NCI-H1694 (cell line): ENCODE data around the gene CEMIP2.
A peak's percentile ranks its signal among the peaks of the same experiment; 100 is the strongest.
"Not testable (repeated sequence)": the region's sequence is repeated elsewhere in the genome, so short reads cannot be mapped to it uniquely, and the experiment has no call there.

Experiments
- DNase-seq: peaks from one replicate; lab custom pipeline; 2025; lab: John Stamatoyannopoulos, UW

The CEMIP2 gene, protein sequence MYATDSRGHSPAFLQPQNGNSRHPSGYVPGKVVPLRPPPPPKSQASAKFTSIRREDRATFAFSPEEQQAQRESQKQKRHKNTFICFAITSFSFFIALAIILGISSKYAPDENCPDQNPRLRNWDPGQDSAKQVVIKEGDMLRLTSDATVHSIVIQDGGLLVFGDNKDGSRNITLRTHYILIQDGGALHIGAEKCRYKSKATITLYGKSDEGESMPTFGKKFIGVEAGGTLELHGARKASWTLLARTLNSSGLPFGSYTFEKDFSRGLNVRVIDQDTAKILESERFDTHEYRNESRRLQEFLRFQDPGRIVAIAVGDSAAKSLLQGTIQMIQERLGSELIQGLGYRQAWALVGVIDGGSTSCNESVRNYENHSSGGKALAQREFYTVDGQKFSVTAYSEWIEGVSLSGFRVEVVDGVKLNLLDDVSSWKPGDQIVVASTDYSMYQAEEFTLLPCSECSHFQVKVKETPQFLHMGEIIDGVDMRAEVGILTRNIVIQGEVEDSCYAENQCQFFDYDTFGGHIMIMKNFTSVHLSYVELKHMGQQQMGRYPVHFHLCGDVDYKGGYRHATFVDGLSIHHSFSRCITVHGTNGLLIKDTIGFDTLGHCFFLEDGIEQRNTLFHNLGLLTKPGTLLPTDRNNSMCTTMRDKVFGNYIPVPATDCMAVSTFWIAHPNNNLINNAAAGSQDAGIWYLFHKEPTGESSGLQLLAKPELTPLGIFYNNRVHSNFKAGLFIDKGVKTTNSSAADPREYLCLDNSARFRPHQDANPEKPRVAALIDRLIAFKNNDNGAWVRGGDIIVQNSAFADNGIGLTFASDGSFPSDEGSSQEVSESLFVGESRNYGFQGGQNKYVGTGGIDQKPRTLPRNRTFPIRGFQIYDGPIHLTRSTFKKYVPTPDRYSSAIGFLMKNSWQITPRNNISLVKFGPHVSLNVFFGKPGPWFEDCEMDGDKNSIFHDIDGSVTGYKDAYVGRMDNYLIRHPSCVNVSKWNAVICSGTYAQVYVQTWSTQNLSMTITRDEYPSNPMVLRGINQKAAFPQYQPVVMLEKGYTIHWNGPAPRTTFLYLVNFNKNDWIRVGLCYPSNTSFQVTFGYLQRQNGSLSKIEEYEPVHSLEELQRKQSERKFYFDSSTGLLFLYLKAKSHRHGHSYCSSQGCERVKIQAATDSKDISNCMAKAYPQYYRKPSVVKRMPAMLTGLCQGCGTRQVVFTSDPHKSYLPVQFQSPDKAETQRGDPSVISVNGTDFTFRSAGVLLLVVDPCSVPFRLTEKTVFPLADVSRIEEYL (N-terminal part only)

DNA sequence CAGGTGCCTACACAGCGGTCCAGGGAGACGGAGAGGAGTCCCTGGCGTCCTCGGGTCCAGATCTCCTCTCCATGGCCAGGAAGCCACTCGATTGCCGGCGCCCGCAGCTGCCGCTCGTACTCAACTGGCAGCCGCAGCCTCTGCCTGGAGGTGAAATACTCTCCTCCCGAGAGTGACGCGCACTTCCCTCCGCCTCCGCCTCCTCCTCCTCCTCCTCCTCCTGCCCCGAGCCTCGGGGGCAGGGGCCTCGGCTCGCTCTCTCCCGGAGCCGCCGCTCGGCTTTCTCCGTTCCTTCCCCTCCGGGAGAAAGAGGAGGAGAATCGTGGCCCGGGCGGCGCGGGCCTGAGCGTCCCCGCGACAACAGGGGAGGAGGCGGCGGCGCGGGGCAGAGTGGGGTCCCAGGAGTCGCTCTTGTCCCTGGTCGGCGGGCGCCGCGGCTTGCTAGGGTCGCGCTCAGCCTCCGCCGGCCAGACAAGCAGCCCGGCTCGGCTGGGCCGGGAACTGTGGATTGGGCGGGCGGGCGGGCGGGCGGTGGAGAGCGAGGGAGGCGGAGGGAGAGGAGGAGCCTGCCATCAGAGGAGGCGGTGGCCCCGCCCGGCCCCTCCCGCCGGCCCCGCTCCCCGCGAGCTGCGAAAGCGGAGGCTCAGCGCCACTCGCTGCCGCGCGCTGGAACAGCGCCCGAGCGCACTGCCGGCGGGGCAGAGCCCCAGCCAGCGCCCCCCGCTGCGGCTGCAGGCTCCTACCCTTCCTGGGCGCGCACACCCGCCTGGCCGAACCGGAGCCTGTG, at the start of gene CEMIP2:
Gene CEMIP2 (minus strand): TSS at position 126 of the 787 bp plus-strand sequence. CDS start 18,140 bp downstream, outside the sequence.
- peak; percentile 59 for DNase-seq

DNA sequence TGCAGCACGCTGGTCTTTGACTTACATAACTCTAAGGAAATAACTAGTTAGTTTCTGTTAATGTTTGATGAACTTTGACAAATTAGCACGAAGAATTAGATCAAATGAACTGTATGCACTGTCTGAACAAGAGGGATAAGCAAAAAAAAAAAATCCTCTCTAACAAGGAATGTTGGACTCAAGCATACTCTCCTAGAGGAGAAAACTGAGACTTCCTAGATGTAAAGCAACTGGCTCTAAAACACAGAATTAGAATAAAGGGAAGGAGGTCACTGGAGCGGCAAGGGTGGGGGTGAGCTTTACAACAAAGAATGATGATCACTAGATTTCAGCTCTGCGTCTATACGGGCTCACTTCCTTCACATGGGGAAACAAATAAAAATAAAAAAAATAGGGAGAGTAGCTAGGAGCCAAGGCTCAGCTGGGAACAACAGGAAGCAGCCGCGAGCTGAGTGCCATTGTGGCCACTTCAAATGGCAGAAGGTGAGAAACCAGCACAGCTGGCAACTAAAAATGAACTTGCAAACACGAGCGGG, 48.7 kb upstream of the CEMIP2 start:
- no peak for DNase-seq

DNA sequence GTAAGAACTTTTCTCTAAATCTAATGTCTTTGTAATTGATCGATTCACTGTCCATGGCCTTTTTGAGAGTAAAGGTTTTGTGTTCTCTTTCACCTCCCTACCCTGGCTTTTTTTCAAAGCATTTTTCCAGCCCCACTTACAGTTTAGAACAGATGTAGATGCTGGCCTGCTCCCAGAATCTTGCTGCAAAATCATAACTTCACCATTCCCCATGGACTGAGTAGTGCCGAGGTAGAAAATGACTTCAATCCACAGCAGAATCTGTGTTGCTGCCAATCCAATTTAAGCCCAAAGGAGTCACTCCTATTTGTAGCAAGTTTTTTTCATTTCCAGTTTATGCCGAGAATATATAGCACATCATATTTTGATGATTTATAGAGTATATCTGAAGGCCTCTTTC, 46.5 kb upstream of the CEMIP2 start:
- peak; percentile 59 for DNase-seq

GRCh38 chr9:71814226-71814625, 45.9 kb upstream of the CEMIP2 start:
- DNase-seq, result peak; percentile 3

DNA sequence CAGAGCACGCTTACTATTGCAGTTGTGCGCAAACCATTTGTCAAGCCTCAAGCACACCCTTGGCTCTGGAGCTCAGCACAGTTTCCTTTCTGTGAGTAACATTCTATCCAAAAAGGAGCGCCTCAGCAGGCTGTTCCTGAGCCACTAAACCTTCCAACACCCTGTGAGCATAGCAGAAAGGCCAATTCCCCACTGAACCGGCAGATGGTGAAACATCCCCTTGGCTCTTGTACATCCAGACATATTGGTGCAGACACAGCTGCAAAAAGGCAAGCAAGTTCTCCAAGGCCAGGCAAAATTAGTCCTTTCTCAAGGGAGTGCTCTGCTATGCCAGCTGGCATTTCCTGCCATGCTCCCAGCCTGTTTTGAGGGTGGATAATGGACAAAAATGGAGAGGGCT, 44.1 kb upstream of the CEMIP2 start:
- peak; percentile 89 for DNase-seq

DNA sequence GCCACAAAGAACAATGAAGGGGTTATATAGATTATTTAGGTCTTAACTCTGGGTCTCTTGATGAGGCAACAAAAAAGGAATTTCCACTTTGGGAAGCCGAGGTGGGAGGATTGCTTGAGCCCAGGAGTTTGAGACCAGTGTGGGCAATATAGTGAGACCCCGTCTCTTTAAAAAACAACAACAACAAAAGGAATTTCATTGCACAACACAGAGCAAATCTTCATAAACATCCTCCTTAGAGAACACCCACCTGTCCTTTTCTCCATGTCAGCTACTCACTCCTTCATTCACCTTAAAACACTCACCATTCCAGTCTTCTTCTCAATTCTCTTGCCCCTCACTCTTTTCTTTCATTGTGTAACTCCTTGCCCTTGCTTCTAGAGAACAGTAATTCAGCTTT, 39.8 kb upstream of the CEMIP2 start:
- no peak for DNase-seq

DNA sequence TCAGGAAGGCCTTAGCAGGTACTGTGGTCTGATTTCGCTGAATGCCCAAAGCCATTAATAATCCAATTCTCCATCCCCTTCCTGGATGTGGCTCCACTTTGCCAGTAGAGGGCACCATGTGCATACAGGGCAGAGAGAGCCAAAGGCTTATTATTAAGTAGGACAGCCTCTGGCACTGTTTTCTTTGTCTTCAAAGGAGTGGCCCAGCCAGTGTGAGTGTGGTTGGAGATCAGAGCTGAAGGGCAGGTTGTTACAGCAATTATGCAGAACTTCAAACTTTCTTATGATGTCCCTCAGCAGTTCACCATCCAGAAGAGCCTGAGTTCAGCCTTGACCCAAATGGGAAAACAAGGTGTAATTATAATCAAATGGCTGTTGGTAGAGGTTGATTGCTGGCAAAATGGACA, 38.6 kb upstream of the CEMIP2 start:
- peak; percentile 83 for DNase-seq

DNA sequence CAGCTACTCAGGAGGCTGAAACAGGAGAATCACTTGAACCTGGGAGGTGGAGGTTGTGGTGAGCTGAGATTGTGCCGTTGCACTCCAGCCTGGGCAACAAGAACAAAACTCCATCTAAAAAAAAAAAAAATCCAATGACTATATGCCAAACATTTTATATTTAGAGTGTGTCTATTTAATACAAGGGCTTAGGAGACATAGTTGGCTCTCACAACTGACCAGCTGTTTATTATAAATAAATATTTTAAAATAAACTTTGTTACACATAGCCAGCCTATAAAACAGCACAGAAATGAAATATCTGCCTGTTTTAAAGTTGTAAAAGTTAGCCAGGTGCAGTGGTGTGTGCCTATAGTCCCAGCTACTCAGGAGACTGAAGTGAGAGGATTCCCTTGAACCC, 36.8 kb upstream of the CEMIP2 start:
- not testable (repeated sequence) for DNase-seq

DNA sequence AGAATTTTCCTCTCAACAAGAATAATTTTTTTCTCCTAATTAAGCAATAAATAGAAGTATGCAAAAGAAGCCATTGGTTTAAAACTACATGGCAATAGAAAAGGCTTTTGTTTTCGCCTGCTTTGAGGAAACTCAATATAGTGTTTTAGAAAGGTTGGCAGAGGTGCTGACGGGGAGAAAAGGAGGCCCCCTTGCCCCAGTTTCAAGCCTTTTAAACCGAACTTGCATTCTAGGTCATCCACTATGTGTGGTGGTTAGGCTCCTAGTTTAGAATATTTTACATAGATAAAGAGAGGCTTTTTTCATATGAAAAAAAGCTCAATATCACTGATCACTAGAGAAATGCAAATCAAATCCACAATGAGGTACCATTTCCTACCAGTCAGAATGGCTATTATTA, 33.5 kb upstream of the CEMIP2 start:
- no peak for DNase-seq

DNA sequence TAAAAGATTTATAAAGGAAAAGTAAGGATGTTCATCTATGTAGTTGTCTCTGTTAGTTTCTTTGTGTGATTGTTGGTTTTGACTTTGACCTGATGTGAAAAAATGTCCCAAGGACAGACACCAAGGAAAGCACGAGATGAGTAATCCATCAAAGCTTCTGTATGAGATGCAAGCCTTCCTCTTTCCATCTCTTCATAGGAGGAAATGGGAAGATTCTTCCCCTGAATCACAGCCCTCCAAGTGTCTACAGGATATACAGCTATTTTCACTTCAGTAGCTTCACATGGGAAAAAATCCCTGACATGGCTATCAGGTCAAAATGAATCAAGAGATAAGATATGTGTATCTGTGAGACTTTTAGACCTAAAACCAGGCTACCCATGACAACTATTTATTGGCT, 29.0 kb upstream of the CEMIP2 start:
- no peak for DNase-seq

GRCh38 chr9:71796100-71796767, 27.9 kb upstream of the CEMIP2 start:
- DNase-seq, result no peak

DNA sequence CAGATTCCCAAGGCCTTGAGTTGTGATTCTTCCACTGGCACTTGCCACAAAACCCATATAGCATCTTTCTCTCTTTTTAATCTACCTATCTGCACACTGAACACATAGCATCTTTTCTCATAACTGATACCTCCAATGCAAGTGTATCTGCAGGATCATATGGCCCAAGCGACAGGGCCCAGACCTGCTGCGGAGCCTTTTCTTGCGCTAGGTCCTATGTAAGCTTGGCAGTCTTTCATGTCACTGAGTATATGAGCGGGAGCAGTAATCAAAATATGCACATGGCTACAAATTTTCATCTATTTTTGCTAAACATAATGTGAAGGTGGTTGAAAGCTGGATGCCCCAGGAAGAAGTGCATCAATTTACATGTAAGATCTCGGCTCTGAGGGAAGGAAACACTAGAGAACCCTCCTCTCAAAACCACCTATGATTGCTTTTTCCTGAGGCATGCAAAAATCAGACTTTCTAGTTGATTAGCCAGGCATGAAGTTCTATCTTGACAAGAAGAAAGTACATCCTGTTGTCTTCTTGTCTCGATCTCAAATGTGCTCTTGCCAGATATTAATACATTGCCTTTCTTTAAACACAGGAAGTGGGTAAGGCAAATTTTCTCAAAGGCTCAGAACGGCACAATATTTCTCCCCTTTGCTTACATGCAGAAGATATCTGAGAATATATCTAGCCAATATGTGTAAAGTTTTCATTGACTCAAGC, 26.9 kb upstream of the CEMIP2 start:
- DNase-seq, result no peak

GRCh38 chr9:71793386-71794105, 25.2 kb upstream of the CEMIP2 start:
- no peak for DNase-seq

GRCh38 chr9:71791875-71792274, 23.6 kb upstream of the CEMIP2 start:
- no peak for DNase-seq

- no peak for DNase-seq
Measured at GRCh38 chr9:71790296-71790695, 22.0 kb upstream of the CEMIP2 start.

DNA sequence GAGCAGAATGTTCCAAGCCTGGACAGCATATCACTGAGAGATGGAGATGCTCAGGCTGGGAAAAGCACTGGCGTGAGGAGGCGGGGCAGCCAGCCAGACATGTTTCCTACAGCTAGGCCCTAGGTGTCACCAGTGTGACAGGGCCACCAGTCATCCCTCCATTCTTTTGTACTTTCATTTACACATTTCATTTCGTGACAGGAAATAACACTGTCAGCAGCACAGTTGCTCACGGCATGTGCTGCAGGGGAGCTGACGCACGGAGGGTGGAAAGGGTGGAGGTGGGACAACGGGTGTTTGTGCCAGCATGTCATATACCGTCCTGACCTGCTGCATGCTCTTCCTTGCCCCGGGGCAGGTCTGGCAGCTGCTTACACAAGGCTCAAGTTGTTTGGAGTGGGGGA, 14.8 kb upstream of the CEMIP2 start:
- no peak for DNase-seq

GRCh38 chr9:71781391-71781790, 13.1 kb upstream of the CEMIP2 start:
- DNase-seq, result no peak

GRCh38 chr9:71780953-71781352, 12.6 kb upstream of the CEMIP2 start:
- no peak for DNase-seq

DNA sequence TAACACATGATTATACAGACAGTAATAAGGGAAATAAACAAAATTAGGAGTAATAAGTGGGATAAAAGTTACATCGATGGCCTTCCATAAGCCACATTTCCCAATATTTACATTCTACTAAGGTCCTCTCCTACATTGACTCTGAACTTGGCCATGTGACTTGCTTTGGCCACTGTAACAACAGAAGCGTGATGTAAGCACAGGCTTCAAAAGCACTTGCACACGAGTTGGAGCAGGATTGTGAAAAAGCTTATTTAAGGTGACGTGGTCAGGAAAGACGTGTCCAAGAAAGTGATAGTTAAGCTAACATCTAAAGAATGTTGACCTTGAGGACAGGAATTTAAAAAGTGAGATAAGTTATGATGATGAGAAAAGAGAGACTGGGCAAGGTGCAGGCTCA, 9.8 kb upstream of the CEMIP2 start:
- DNase-seq, result no peak
